GM18868 (cell line): Measurements from ENCODE around the gene CLUH.

Source experiments
- ATAC-seq: cut with Tn5 transposase; IDR thresholded peaks from one replicate; pipeline ENCODE4 v1.9.1; 2021; ENCODE audit warnings: mild to moderate bottlenecking, moderate library complexity; ENCODE audit not compliant: unreplicated experiment

CLUH gene

GRCh38 chr17:2718150-2718938 is 6.8 kb upstream of the CLUH start:
- no peak for ATAC-seq

DNA sequence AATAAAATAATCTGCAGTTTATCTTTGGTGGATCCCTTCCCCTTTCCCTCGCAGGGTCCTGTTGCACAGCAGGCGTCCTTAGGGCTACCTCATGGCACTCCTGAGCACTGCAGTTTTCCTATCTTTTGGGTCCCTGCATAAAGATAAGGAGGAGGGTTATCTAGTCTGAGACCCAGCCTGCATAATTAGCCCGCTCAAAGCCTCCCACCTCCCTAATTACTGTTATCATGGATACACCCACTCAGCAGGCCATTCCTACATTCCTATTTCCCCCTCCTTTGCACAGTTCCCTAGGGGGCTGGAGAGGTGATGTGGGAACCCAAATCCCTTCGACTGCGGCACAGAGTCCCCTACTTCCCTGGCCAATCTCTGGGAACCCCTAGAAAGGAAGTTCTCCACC is 5.1 kb upstream of the CLUH start:
- ATAC-seq: no peak

- ATAC-seq: no peak
Measured at GRCh38 chr17:2713881-2714280, 2.3 kb upstream of the CLUH start.

DNA sequence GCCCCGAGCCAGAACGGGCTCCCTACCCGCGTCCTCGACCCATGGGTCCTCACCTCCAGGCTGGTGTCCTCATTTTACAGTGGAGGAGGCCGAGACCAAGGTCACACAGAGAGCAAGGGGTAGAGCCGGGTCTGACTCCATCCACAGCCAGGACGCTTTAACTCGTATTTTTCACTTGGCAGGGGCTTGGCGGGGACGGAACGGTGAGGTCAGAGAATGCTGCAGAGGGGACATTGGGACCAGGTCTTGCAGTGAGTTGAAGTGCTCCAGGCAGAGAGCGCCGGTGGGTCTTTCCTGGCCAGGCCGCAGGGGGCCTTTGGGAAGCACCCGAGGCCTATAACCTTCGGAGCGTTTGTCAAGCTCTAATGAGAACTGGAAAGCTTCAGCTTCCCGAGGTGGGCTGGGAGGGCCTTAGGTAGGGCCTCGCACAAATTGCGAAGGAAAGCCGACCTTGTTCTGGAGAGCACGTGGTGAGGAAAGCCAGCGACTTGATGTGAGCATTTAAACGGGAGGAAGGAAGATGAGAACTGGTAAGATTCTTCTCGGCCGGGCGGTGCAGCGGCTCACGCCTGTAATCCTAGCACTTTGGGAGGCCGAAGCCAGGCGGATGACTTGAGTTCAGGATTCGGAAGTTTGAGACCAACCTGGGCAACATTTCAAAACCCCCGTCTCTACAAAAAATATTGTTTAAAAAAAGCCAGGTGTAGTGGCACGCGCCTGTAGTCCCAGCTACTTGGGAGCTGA is 908 bp upstream of the CLUH start:
- no peak for ATAC-seq

- ATAC-seq: peak; percentile 23
Measured at GRCh38 chr17:2710803-2711607, 559 bp downstream of the CLUH start.

DNA sequence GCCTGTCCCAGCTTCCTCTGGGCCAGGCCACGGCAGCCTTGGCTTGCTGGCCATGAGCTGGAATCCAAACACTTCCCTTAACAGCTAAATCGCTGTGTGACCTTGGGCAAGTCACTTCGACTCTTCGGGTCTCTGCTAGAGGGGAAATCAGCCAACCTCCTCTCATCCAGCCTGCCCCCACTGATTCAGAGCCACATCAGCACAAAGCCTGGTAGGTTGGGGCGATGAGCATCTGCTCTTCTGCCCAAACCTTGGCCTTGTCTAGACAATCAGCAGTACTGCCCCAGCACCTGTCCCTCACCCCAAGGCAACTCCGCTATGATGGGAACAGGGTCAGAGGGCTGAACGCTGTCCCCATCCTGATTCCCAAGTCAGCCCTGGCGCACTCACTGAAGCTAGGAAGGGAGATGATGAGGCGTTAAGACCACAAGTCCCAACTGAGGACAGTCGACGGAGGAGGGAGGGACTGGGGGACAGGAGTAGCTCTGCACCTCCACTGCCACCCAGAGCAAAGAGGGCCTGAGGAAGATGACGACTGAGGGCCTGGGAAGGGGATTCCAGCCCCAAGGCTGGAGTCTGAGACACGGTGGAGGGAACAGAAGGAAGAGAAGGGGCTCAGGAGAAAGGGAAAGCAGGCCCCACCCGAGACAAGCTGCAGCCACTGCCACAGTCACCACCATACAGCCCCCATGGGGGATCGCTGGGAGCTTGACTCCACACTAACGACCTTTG is 1.3 kb downstream of the CLUH start:
- ATAC-seq: no peak

DNA sequence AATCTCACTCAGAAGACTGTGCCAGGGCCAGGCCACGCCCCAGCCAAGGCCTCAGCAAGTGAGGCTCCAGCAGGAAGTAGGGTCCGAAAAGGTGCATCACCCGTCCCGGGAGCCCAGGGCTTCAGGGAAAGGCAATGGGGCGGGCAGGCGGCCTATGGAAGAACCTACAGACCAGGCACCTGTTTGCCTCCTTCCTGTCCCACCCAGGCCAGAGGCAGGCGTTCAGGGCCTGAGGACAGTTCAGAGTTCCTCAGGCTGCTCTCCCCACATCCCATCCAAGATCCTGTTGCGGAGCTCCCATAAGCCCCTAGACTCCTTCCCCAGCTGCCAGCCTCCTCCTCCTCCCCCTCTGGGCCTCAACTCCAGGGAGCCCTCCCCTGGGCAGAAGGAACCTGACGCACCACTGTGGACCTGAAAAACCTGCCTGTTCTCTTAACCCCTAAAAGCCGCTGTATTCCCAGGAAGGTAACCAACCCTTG is 2.3 kb downstream of the CLUH start:
- no peak for ATAC-seq

- ATAC-seq: no peak
Measured at GRCh38 chr17:2708585-2709182, 2.9 kb downstream of the CLUH start.

DNA sequence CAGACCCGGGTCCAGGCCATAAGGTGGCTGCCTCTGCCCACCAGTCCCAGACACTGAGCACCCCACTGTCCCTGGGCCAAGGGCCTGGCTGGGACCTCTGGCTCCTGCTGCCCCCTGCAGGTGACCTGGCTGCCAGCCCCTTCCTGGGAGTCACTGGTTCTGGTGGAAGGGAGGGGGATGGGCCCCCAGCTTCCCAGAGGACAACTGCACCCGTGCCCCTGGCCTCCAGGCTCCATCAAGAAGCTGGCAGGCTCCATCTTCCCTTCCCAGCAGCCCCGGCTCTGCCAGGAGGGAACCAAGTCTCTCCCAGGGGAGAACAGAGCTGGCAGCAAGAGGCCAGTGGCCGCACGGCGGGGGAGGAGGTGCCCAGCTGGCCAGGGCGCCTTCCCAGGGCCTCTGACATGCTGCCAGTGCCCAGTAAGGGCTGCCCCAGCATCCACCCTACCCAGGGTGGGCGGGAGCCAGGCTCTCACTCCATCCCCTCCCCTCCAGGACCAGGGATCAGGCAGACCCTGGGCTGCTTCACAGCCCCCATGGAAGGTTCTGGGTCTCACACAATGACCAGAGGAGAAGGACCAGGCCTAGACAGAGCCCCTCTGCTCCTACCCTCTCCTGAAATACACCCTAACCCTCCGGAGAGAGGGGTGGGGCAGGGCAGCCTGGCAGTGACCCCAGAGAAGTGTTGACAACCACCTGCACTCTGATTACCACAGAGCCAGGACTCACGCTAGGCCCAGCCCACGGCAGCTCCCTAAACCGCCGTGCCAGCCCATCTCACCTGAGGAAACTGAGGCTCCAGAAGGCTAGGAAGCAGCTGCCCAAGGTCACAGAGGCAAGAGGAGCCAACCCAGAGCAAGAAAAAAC is 3.6 kb downstream of the CLUH start:
- no peak for ATAC-seq

DNA sequence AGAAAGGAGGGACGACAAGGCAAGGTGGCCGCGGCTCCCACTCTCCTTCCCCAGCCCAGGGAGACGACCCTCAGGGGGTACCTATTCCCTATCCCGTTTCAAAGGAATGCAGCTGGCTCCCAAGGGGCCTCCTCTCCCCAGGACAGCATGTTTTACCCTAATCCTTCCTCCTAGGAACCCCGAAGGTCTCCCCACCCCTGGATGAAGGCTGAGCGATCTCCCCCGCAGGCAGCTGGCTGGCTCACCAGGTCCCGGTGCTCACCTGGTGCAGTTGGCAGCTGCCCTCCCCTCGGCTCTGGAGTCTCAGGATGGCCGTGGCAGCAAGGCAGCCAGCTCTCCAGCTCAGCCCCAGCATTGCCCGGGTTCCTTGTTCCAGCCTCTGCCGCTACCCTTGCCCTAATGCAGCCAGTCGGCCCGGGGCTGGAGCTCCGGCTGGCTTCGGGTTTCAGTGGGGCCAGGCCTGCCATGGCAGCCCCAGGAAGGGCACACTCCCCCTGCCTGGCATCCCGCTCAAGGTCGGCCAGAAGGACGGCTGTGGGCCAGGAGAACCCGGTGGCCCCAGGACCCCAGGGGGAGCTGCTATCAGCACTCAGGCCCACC is 4.6 kb downstream of the CLUH start:
- no peak for ATAC-seq

GRCh38 chr17:2705888-2706795 is 5.4 kb downstream of the CLUH start:
- no peak for ATAC-seq

DNA sequence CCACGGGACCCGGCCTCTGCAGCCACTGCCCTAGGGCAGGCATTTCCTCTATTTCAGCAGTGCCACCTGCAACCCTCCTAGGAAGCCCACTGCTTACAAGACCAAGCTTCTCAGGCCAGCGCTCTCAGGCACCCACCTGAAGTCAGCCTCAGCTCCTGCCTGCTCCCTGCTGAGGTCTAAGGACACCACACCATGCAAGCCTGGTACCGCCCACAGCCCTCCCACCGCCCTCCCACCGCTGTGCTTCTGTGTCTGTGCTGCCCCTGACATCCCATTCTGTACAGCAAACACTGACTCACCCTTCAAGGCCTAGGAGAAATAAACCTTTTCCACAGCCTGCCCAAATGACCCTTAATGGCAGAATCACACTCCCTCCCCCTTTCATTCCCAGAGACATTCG is 6.3 kb downstream of the CLUH start:
- ATAC-seq: no peak

DNA sequence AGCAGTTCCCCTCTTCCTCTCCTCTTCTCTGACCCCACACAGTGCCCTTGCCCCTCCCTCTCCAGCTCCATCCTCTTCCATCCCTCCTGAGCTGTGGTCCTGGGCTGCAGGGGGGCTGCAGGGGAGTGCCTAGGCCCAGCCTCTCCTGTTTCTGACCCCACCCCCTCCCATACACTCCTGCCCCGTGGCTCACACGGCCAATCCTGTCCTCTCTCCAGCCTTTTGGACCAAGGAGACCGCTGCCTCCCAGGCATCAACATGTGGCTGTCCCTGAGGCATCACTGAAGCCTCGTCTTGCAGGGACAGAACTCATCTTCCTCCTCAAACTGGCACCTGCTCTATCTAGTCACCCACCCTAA is 6.7 kb downstream of the CLUH start:
- no peak for ATAC-seq

GRCh38 chr17:2704031-2704889 is 7.3 kb downstream of the CLUH start:
- no peak for ATAC-seq

DNA sequence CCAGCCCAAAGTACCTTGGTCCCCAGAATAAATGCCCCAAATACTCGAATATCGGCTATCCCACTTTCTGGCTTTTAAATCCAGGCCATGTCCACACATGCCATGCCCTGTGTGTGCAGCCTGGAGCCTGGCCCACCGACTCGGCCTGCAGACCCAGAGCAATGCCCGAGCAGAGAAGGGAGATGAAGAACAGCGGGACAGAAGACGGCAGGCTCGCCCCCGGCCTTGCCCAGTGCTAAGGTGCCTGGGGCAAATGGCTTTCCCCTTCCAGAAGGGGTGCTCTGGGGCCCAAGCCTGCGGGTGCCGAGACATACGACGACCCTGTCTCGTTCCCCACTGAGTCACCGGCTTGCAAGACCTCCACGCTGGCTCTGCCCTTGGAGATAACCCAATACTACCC is 8.0 kb downstream of the CLUH start:
- ATAC-seq: no peak

DNA sequence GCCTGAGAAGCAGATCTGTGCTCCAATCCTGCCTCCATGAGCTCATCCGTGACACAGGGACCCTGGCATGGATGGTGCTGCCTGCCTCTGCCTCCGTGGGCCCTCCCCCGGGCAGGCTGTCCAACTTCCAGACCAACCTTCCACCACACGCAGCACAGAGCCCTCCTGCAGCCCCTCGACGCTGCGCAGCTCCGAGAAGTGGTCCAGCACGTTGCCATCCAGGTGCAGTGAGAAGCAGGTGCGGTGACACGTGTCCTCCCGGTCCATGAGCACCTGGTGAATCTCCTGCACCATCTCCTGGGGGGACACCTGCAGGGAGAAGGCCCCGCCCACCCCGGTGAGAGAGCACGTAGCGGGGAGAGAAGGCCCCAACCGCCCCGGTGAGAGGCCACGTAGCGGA is 8.4 kb downstream of the CLUH start:
- ATAC-seq: no peak
